Esophagus muscularis mucosa (tissue), 4 donors: Measurements from ENCODE around the gene IWS1. TPM values are rescaled to one million over a fixed set of nuclear protein-coding genes. Genes with fewer than 3 reads are reported as not detected.

ENCODE experiments used
- DNase-seq: peaks from one replicate; pipeline ENCODE4 v3.0.0-alpha.2; 2017; ENCODE audit errors: extremely low spot score
- H3K27ac ChIP-seq, 4 donors: fragments of 200-600 bp; sonication (generic); replicated peaks in 1 of 4; 1 replicate in 3 of 4; 2 replicates in 1 of 4; pipeline ENCODE4 v1.5.1; 2016 to 2019; ENCODE audit warnings: mild to moderate bottlenecking in 1 of 4
- H3K27me3 ChIP-seq, 4 donors: fragments of 200-600 bp; sonication (generic); one replicate each; pipeline versions ENCODE4 v1.5.1 to v1.6.0; 2016 to 2019
- H3K36me3 ChIP-seq, 4 donors: fragments of 200-600 bp; sonication (generic); one replicate each; pipeline ENCODE4 v1.5.1; 2016 to 2019
- H3K4me1 ChIP-seq, 4 donors: fragments of 200-600 bp; sonication (generic); one replicate each; pipeline ENCODE4 v1.5.1; 2016 to 2019
- H3K4me3 ChIP-seq, 4 donors: fragments of 200-600 bp; sonication (generic); 1 replicate in 2 of 4; 2 replicates in 2 of 4; pipeline ENCODE4 v1.5.1; 2016 to 2019; ENCODE audit warnings: mild to moderate bottlenecking in 4 of 4, moderate library complexity in 1 of 4
- H3K9me3 ChIP-seq, 4 donors: fragments of 200-600 bp; sonication (generic); 1 replicate in 3 of 4; 2 replicates in 1 of 4; pipeline ENCODE4 v1.5.1; 2016 to 2019
- CTCF ChIP-seq, 3 experiments: fragments of 200-600 bp in 2 of 3; fragments of 450-650 bp in 1 of 3; sonication (generic) in 2 of 3; IDR thresholded peaks; one replicate each; pipeline ENCODE4 v1.5.1; 2017 to 2019; ENCODE audit warnings: antibody characterized with exemption in 3 of 3, mild to moderate bottlenecking in 2 of 3, moderate library complexity in 1 of 3
- EP300 ChIP-seq: sonication (generic); formaldehyde crosslinking; IDR thresholded peaks from one replicate; pipeline ENCODE4 v1.6.1; 2017; ENCODE audit warnings: antibody characterized with exemption
- POLR2A ChIP-seq: fragments of 450-650 bp; IDR thresholded peaks from one replicate; pipeline ENCODE4 v1.6.1; 2017; ENCODE audit warnings: antibody characterized with exemption, moderate library complexity, mild to moderate bottlenecking, low read depth
- POLR2AphosphoS5 ChIP-seq, 2 donors: sonication (generic); formaldehyde crosslinking; IDR thresholded peaks; one replicate each; pipeline ENCODE4 v1.6.1; 2017; ENCODE audit warnings: antibody characterized with exemption in 2 of 2
- WGBS: methylation state at CpG from one replicate; pipeline ENCODE4 v1.1.5; 2018; 5-methylcytosine and 5-hydroxymethylcytosine counted together
- intact Hi-C: fragments of 100-400 bp; cut with DNase I; formaldehyde crosslinking; loops from one replicate; pipeline ENCODE4 v1.15.1; 2023
- total RNA-seq, 4 donors: library from RNA; depleted of rRNA; stranded (reverse); fragments of >200 nt; gene quantifications; one replicate each; pipeline versions ENCODE4 v1.1.0 to v1.2.1, GENCODE V29; 2016

Gene IWS1
- total RNA-seq, 4 donors from 2014 or later: 32.6 to 38.1 (median 34.7) TPM

GRCh38 chr2:127504552-127505430 is 21.5 kb downstream of the IWS1 start:
- no peak for TF ChIP-seq CTCF (IDR thresholded peaks at IDR 0.05)
- no peak for TF ChIP-seq EP300
- TF ChIP-seq POLR2AphosphoS5 (IDR thresholded peaks at IDR 0.05): no peak
- no peak for TF ChIP-seq POLR2A
- no peaks in the 10 kb centered on the region for H3K27me3 ChIP-seq
- peaks cover 31 to 37% (median 36%) of the 10 kb centered on the region in 4 donors for H3K4me1 ChIP-seq
- intact Hi-C loops: loop anchor here (5.0 kb wide), 1 partner anchor 193 kb away; no protein-coding TSS in a partner anchor
- H3K9me3 ChIP-seq: no peaks in the 10 kb centered on the region
- no peak for DNase-seq
- H3K36me3 ChIP-seq: peaks cover 11 to 57% (median 47%) of the 10 kb centered on the region in 4 donors
- no peak overlapping the region for H3K4me3 ChIP-seq
- WGBS: 94% methylated on average over 11 of the region's 11 CpGs
- no peak overlapping the region for H3K27ac ChIP-seq

GRCh38 chr2:127503491-127503890 is 22.8 kb downstream of the IWS1 start:
- Histone ChIP-seq H3K27me3 (no peaks in the 10 kb centered on the region), H3K36me3 (peaks cover 11 to 70% (median 55%) of the 10 kb centered on the region in 4 donors), H3K27ac (no peak overlapping the region), H3K4me1 (peaks cover 22 to 32% (median 27%) of the 10 kb centered on the region in 4 donors), H3K9me3 (no peaks in the 10 kb centered on the region), H3K4me3 (no peak overlapping the region)
- whole genome bisulfite sequencing: 94% methylated on average over 2 of the region's 2 CpGs
- intact Hi-C loops: no loop called here
- TF ChIP-seq POLR2A: no peak
- no peak for TF ChIP-seq EP300
- no peak for TF ChIP-seq CTCF (IDR thresholded peaks at IDR 0.05)
- no peak for TF ChIP-seq POLR2AphosphoS5 (IDR thresholded peaks at IDR 0.05)
- DNase-seq: no peak

DNA sequence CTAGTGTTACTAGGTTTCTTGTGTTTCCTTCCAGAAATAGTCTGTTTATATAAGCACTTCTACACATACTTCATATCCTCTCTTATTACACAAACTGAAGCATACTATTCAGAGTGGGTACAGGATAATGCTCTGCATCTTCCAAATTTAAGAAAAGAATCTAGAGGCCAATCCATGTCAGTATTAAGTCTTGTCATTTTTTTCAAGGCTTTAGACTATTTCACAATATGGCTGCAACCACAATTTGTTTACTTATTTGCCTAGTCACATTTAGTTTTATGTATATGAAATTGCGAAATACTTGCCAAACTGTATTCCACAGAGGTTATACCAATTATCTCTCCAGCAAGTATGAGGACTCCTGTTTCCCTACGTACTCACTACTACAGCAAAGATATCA is 27.9 kb downstream of the IWS1 start:
- no peak overlapping the region for H3K27ac ChIP-seq
- intact Hi-C loops: no loop called here
- WGBS: 86% methylated on average over 2 of the region's 2 CpGs
- DNase-seq: no peak
- H3K4me3 ChIP-seq: no peak overlapping the region
- H3K36me3 ChIP-seq: peaks cover 3 to 96% (median 67%) of the 10 kb centered on the region in 4 donors
- no peak for TF ChIP-seq EP300
- no peak for TF ChIP-seq POLR2A
- no peak for TF ChIP-seq CTCF (IDR thresholded peaks at IDR 0.05)
- TF ChIP-seq POLR2AphosphoS5 (IDR thresholded peaks at IDR 0.05): no peak
- no peaks in the 10 kb centered on the region for H3K9me3 ChIP-seq
- H3K4me1 ChIP-seq: peaks cover 0 to 12% (median 11%) of the 10 kb centered on the region in 4 donors
- H3K27me3 ChIP-seq: no peaks in the 10 kb centered on the region

DNA sequence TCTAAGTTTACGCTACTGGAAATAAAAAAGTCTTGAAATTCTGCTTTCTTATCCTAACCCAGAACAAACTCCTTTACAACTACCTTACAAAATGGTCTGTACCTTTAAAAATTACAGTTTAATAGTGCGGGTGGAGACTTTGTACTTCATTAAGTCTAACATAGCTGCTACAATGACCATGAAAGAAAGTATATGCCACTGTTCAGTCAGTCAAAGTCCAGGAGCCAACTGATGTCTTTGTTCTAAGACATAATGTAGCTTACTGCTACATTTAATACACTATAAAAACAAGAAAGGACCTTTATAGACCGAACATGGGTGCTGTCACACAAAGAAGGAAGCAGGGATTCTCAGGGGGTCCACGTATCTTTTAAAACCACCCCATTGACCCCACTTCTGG is 36.0 kb downstream of the IWS1 start:
- intact Hi-C loops: no loop called here
- Histone ChIP-seq H3K27me3 (no peaks in the 10 kb centered on the region), H3K9me3 (no peaks in the 10 kb centered on the region), H3K36me3 (peaks cover 54 to 100% (median 88%) of the 10 kb centered on the region in 4 donors), H3K4me1 (no peaks in the 10 kb centered on the region), H3K27ac (no peak overlapping the region), H3K4me3 (no peak overlapping the region)
- WGBS: 91% methylated on average over 4 of the region's 4 CpGs
- no peak for TF ChIP-seq POLR2A
- no peak for TF ChIP-seq POLR2AphosphoS5 (IDR thresholded peaks at IDR 0.05)
- TF ChIP-seq CTCF (IDR thresholded peaks at IDR 0.05): no peak
- no peak for TF ChIP-seq EP300
- DNase-seq: no peak
